GM21515 (cell line): ENCODE data around the gene FBXL12.
"Not testable (repeated sequence)": the region's sequence is repeated elsewhere in the genome, so short reads cannot be mapped to it uniquely, and the experiment has no call there.

Experiments
- ATAC-seq: cut with Tn5 transposase; IDR thresholded peaks from one replicate; pipeline ENCODE4 v1.9.1; 2021; ENCODE audit not compliant: unreplicated experiment

The FBXL12 gene

GRCh38 chr19:9839415-9839814 lies 20.5 kb upstream of the FBXL12 start:
- ATAC-seq: no peak

GRCh38 chr19:9838324-9838723 lies 19.4 kb upstream of the FBXL12 start:
- no peak for ATAC-seq

- ATAC-seq: no peak
These were observed 17.1 kb upstream of the FBXL12 start for GRCh38 chr19:9836021-9836420.

- peak; percentile 26 for ATAC-seq
These were observed 16.6 kb upstream of the FBXL12 start for GRCh38 chr19:9835507-9835949.

- ATAC-seq: peak; percentile 89
These were observed 16.0 kb upstream of the FBXL12 start, which contains the start of gene PIN1 for GRCh38 chr19:9834726-9835506. PIN1 (plus strand) TSS chr19:9835318; CDS start chr19:9835345, 27 bp downstream.

GRCh38 chr19:9834307-9834725 lies 15.4 kb upstream of the FBXL12 start:
- ATAC-seq: no peak

- ATAC-seq: no peak
These were observed 9.7 kb upstream of the FBXL12 start for GRCh38 chr19:9828551-9829063.

- peak; percentile 76 for ATAC-seq
These were observed 8.7 kb upstream of the FBXL12 start, which contains the start of gene UBL5 for GRCh38 chr19:9827289-9828238. UBL5 (plus strand) TSS chr19:9827918; CDS start chr19:9828338, 420 bp downstream.

GRCh38 chr19:9823816-9824215 lies 4.9 kb upstream of the FBXL12 start:
- no peak for ATAC-seq

- not testable (repeated sequence) for ATAC-seq
These were observed 1.2 kb upstream of the FBXL12 start for GRCh38 chr19:9820034-9820433.

- no peak for ATAC-seq
These were observed 674 bp upstream of the FBXL12 start for GRCh38 chr19:9819596-9819909.

- no peak for ATAC-seq
These were observed 625 bp downstream of the FBXL12 start for GRCh38 chr19:9818175-9818733.

GRCh38 chr19:9811139-9811538 lies 7.7 kb downstream of the FBXL12 start:
- no peak for ATAC-seq

- ATAC-seq: no peak
These were observed 9.7 kb downstream of the FBXL12 start for GRCh38 chr19:9808855-9809824.

- ATAC-seq: no peak
These were observed 12.1 kb downstream of the FBXL12 start for GRCh38 chr19:9806803-9807202.

- ATAC-seq: no peak
These were observed 16.9 kb downstream of the FBXL12 start for GRCh38 chr19:9801976-9802375.

GRCh38 chr19:9799162-9799561 lies 19.7 kb downstream of the FBXL12 start:
- no peak for ATAC-seq

GRCh38 chr19:9797871-9798270 lies 21.0 kb downstream of the FBXL12 start:
- ATAC-seq: no peak

- no peak for ATAC-seq
These were observed 22.6 kb downstream of the FBXL12 start for GRCh38 chr19:9796113-9796773.
